HL-60/S4 treated with retinoic acid at 250 ng/mL for 4 days and 3 days (cell line): ENCODE data around the gene PSMG1.
"Not testable (repeated sequence)": the region's sequence is repeated elsewhere in the genome, so short reads cannot be mapped to it uniquely, and the experiment has no call there.

Experiments
- in situ Hi-C: fragments of 300-500 bp; cut with MboI; formaldehyde crosslinking; loops from 2 replicates; pipeline ENCODE4 v1.7.0; 2022; ENCODE audit warnings: low sequenced_read_pairs

Gene PSMG1

GRCh38 chr21:39159342-39160063, 23.7 kb downstream of the PSMG1 start:
- in situ Hi-C loops, result no loop called here

DNA sequence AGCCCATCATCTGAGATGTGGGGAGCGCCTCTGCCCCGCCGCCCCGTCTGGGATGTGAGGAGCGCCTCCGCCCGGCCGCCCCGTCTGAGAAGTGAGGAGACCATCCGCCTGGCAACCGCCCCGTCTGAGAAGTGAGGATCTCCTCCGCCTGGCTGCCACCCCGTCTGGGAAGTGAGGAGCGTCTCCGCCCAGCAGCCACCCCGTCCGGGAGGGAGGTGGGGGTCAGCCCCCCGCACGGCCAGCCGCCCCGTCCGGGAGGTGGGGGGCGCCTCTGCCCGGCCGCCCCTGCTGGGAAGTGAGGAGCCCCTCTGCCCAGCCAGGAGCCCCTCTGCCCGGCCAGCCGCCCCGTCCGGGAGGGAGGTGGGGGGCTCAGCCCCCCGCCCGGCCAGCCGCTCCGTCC, 26.0 kb downstream of the PSMG1 start:
- in situ Hi-C loops, result not testable (repeated sequence)

GRCh38 chr21:39156024-39156423, 27.2 kb downstream of the PSMG1 start:
- in situ Hi-C loops, result no loop called here

DNA sequence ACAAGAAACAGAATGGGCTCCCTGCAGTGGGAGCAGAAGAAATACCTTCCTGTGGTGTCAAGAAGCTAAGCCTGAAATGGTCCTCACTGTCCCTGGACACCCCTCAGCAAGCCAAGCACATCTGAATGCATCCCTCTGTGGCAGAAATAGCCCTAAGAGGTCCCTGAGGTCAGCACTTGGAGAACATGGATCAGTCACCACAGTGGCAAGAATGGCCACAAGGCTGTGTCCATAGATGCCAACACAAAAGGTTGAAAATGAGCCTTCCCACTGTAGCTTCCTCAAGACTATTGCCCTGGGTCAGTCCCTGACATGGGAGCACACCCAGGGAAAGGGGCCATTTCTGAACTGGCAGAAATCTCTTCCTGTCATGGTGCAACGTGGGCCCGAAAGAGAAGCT, 27.7 kb downstream of the PSMG1 start:
- in situ Hi-C loops, result no loop called here

GRCh38 chr21:39153842-39154241, 29.4 kb downstream of the PSMG1 start:
- in situ Hi-C loops, result no loop called here

DNA sequence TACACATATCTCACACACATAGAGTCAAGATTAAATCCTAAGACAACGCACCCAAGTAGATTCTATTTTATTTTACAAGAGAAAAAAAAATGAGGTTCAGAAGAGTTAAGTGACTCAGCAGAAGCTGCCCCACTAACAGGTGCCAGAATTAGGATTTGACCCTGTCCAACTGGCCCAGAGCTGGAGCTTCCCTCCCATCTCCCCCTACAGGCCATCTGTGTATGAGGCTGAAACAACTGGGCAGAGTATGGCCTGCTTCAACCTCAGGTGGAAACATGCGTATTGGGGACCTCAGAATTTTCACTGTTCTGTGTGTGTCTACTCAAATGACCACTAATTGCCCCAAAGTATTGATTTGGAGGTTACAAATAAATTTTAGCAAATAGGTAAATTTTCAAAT, 29.9 kb downstream of the PSMG1 start:
- in situ Hi-C loops, result no loop called here

DNA sequence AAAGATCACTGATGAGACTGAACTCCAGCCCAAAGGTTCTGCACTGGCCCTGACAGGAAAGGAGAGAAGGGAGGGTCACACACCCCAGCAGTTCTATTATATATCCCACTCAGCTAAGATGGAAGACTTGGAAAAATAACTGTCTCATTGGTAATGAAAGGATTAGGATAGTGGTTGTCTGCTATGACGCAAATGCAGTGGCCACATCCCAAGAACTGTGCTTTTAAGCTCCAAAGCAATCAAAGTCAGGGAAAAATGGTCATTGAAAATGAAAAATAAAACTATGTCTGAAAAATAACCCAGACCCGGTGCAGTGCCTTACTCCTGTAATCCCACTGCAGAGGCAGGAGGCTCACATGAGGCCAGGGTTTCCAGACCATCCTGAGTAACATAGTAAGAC, 31.0 kb downstream of the PSMG1 start:
- in situ Hi-C loops, result no loop called here

GRCh38 chr21:39150877-39151276, 32.4 kb downstream of the PSMG1 start:
- in situ Hi-C loops, result no loop called here

GRCh38 chr21:39150316-39150715, 32.9 kb downstream of the PSMG1 start:
- in situ Hi-C loops, result no loop called here

DNA sequence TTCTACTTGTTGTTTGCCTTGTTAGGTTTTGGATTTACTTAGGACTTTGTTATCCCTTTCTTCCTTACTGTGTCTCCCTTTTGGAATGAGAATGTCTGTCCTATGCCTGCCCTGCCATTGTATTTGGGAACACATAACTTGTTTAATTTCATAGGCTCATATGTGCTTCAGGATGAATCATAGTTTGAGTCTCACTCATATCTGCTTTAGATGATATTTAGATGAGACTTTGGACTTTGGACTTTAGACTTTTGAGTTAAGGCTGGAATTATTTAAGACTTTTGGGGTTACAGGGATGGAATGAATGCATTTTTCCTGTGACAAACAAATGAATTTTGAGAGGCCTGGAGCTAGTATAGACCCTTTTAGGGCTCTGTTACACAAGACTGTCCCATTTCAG, 33.4 kb downstream of the PSMG1 start:
- in situ Hi-C loops, result loop anchor here (25.0 kb wide), 2 partner anchors 413 to 638 kb away; no protein-coding TSS in a partner anchor

- in situ Hi-C loops, result loop anchor here (25.0 kb wide), 2 partner anchors 412 to 637 kb away; no protein-coding TSS in a partner anchor
These were observed 34.3 kb downstream of the PSMG1 start for GRCh38 chr21:39148975-39149374.

GRCh38 chr21:39144191-39144590, 39.1 kb downstream of the PSMG1 start:
- in situ Hi-C loops, result loop anchor here (25.0 kb wide), 2 partner anchors 407 to 632 kb away; no protein-coding TSS in a partner anchor

- in situ Hi-C loops, result loop anchor here (25.0 kb wide), 2 partner anchors 406 to 631 kb away; no protein-coding TSS in a partner anchor
These were observed 40.3 kb downstream of the PSMG1 start for GRCh38 chr21:39142972-39143371.

GRCh38 chr21:39141502-39141901, 41.7 kb downstream of the PSMG1 start:
- in situ Hi-C loops, result loop anchor here (25.0 kb wide), 2 partner anchors 404 to 629 kb away; no protein-coding TSS in a partner anchor

- in situ Hi-C loops, result loop anchor here (25.0 kb wide), 2 partner anchors 400 to 625 kb away; no protein-coding TSS in a partner anchor
These were observed 45.7 kb downstream of the PSMG1 start for GRCh38 chr21:39137248-39138178.

DNA sequence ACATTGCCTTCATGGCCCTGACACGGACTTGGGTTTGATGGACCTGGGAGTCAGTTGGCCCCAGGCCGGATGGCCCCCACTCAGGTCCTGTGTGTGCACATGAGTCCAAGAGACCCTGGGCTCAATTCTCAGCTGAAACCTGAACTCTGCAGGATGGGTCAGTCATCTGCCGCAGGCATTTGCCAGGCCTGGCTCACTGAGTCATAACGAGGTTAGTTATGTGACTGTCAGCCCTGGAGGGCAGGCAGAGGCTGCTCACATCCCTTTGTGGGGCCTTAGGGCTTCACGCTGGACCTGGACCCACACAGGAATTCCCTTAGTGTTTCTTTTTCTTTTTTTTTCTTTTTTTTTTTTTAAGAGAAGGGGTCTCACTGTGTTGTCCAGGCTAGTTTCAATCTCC, 46.5 kb downstream of the PSMG1 start:
- in situ Hi-C loops, result loop anchor here (25.0 kb wide), 2 partner anchors 399 to 624 kb away; no protein-coding TSS in a partner anchor

DNA sequence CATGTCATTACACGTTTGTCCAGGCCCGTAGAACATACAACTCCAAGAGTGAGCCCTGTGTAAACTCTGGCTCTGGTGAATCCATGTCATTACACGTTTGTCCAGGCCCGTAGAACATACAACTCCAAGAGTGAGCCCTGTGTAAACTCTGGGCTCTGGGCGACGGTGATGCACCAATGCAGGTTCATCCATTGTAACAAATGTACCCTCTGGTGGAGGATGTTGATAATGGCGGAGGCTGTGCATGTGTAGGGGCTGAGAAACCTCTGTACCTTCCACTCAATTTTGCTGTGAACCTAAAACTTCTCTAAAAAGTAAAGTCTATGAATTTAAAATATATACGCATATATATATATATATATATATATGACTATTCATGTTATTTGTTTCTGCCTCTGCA, 47.1 kb downstream of the PSMG1 start:
- in situ Hi-C loops, result loop anchor here (25.0 kb wide), 2 partner anchors 399 to 624 kb away; no protein-coding TSS in a partner anchor

DNA sequence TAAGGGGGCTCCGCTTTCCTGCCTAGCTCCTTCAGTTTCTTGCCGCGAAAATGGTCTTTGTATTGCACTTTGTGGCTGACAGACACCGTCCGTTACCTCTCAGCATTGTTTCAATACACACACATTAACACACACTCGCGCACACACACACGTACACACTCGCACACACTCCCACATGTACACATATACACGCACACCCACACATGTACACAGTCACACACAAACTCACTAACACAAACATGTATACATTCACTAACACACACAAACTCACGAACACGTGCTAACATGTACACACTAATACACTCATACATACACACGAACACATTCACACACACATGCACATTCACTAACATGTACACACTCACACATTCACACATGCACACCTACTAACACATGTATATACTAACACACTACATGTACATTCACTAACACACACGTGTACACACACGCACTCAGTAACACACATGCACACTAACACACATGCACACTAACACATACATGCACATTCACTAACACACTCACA, 48.9 kb downstream of the PSMG1 start:
- in situ Hi-C loops, result loop anchor here (25.0 kb wide), 2 partner anchors 397 to 622 kb away; no protein-coding TSS in a partner anchor

DNA sequence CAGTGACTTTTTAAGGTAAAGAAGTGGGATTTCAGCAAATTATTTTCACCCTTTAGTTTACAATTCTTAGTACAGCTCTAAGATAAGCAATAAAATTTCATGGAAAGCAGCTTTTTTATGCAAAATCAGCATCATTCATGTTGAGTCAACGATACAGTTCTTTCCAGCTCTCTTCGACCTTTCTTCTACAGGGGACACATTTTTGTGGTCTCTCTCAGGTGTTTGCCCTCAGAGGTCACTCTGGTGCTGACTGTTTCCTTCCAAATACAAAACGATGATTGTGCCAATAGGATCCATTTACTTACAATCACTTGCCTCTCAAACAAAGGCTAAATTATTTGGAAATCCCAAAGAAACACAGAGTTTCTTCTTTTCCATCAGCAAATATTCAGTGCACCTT, 51.0 kb downstream of the PSMG1 start:
- in situ Hi-C loops, result loop anchor here (25.0 kb wide), 2 partner anchors 395 to 620 kb away; no protein-coding TSS in a partner anchor

- in situ Hi-C loops, result loop anchor here (25.0 kb wide), 2 partner anchors 394 to 619 kb away; no protein-coding TSS in a partner anchor
These were observed 51.5 kb downstream of the PSMG1 start for GRCh38 chr21:39131791-39132190.

DNA sequence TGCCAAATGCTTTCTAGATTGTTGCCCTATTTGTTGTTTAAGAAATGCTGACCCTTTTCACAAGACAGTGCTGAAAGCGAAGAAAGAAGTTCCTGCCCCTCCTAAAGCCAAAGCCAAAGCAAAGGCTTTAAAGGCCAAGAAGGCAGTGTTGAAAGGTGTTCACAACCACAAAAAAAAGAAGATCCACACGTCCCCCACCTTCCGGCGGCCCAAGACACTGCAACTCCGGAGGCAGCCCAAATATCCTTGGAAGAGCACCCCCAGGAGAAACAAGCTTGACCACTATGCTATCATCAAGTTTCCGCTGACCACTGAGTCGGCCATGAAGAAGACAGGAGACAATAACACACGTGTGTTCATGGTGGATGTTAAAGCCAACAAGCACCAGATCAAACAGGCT, 55.7 kb downstream of the PSMG1 start:
- in situ Hi-C loops, result loop anchor here (25.0 kb wide), 2 partner anchors 390 to 615 kb away; no protein-coding TSS in a partner anchor
